DMS153 treated with DMSO at 0.1 percent for 48 hours (cell line): ENCODE results near the gene SUFU.

Experiments
- DNase-seq: peaks from one replicate; lab custom pipeline; 2025; ENCODE audit not compliant: unreplicated experiment; lab: John Stamatoyannopoulos, UW

SUFU gene

DNA sequence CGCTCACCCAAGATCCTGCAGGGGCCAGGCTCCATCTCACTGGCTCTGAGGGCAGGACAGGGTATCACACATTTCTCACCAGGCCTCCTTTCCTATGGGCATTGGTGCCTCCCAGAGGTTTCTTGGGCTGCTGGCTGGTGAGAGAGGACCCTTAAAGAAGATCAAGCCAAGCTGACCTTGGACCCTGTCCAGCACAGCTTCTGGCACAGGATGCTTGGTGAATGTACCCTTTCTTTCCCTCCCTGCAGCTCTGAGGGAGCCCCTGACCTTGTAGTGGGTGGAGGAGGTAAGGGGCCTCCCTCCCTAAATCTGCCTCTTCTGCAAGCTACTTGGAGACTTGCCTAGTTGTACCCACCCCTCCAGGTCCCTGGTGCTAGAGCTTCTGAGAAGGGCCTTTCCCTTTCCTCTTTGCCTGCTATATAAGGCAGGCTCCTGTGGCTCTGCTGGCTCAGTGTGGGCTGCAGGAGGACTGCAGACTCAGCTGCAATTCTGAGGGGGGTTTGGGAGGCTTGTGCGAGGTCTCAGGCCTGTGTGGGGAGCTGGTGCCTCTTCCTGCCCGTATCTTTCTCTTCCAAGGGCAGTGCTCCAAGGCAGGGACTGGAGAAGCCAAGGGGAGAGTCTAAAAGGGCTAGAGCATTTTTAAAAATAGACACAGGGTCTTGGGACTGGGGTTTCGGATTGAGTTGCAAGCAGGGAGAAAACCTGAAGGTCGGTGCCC lies 128.8 kb downstream of the SUFU start:
- no peak for DNase-seq

DNA sequence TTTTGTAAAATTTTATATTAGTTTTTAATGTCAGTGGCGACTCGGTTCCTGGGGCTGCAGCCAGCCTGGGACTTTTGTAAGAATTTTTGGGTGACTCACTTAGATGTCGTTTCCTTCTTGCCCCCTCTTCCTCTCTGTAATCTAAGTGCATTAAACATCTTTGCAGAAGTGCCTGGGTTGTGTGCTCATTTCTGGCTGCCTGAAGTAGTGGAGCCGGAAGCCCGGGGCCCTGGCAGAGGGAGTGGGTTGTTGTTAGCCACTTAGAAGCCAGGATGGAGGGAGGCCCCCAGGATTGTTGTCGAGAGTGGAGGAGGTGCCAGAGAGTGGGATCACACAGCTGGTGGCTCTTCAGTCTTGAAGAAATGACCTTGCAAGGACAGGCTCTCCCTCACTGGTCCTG lies 129.5 kb downstream of the SUFU start:
- no peak for DNase-seq

DNA sequence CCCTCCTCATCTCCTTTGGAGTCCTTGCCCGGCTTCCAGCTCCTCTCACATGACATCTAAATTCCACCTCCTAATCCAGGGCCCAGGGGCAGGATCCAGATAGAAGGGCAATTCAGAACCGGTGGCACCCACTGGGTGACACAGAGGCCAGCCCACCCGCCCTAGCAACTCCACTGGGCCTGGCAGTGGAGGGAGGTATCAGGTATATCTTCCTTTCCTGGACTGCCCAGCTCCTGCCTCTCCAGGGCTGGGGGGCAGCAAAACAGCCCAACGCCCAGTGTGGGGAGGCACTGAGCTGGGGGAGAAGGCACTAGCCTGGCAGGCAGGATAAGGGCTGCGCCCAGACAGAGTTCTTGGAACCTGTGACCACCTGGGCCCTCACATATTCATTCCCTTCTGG lies 130.1 kb downstream of the SUFU start:
- no peak for DNase-seq

DNA sequence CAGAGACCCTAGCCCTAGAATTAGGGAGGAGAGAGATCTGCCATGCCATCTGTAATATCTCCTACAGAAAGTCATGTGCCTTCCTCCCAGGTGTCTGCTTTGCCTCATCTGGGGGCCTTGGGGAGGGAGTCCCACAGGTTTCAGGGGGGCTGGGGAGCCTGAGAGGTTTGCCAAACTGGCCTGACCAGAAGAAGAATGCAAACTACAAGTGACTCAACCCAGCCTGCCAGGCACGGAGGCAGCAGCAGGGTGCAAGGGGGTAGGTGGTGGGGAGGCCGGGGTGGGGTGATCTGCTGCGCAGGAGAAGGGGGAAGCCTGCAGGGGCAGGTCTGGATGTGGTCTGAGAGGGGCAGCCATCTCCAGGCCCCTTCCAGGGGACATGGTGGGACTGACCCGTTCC lies 130.9 kb downstream of the SUFU start:
- DNase-seq = no peak

DNA sequence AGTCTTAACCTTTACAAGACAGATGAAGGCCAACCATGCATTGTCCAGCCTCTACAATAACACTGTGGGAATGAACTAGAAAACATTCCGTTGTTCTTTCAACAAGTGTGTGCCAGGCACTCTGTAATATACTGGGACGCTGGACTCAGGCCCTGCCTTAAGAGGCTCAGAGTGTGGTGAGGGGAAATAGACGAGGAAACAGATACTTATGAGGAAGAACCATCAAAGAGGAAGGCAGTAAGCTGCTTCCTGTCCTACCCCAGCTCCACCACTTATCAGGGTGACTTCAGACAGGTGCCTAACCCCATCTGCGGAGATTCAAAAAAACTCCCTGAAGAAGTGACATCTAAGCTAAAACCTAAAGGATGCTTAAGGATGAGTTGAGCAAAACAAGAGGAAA lies 131.6 kb downstream of the SUFU start:
- no peak for DNase-seq

DNA sequence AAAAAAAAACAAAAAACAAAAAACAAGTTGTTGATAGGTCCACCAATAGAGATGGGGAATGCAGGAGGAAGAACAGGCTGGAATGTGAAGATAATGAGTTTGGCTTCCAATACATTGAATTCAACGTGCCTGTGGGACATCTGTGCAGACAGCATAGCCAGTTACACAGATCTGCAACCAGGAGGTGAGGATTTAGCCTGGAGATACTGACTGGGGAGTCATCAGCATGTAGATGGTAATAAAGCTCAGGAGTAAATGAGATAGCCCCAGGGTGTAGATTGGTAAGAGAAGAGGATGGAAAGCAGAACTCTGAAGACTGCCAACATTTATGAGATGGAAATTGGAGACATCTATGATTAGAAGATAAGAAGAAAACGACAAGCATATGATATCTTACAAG lies 135.8 kb downstream of the SUFU start:
- no peak for DNase-seq

DNA sequence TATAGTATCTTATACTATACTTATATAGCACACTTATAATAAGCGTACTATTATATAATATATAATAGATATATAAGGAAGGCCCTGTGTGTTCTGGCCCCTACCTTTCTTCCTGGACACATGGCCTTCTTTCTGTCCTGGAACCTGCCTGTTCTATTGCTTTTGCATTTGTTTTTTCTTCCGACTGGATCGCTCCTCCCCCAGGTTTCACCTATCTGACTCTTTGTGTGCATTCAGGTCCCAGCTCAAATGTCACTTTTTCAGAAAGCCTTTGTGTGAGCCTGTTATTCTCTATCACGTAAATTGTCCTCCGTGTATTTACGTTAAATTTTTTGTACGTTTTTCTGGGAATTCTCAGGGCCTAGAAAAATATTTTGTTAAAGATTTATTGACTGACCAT lies 137.6 kb downstream of the SUFU start:
- DNase-seq = peak; percentile 56

DNA sequence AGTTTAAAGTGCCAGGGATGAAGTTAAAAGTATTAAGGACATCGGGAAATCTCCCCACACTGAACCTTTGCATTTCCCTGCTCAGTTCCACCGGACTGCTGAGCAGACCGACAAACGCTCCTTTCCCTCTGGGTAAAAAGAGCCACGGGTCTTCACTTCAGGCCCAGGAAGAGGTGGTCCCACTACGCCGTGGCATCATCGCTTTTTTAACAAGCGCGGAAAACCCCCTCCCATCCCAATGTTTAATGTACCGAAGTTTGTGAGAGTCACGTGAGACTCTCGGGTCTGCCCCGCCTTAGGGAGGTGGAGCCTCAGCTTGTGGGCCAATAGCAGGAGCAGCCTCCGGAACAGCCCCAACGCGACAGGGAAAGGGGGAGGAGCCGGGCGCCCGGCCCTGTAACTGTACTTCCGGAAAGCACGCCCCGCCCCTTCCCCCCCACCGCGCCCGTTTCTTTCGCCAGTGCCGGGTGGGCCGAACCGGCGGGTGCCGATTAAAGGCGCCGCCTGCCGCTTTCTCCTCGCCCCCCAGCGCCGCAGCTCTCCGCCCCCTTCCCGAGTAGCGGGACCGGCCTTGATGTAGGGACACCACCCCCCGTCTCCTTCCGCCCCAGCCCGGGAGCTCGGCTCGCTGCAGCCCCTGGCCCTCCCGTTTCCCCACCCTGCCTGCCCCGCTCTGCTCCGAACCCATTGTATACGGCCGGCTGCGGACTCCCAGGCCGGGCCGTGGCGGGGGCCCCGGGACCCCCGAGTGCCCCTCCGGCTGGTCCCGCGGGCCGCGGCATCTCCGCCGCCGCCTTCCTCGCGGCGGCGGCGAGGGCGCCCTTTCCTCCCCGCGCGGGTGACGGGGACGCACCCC lies 138.3 kb downstream of the SUFU start:
- DNase-seq = peak; percentile 93

DNA sequence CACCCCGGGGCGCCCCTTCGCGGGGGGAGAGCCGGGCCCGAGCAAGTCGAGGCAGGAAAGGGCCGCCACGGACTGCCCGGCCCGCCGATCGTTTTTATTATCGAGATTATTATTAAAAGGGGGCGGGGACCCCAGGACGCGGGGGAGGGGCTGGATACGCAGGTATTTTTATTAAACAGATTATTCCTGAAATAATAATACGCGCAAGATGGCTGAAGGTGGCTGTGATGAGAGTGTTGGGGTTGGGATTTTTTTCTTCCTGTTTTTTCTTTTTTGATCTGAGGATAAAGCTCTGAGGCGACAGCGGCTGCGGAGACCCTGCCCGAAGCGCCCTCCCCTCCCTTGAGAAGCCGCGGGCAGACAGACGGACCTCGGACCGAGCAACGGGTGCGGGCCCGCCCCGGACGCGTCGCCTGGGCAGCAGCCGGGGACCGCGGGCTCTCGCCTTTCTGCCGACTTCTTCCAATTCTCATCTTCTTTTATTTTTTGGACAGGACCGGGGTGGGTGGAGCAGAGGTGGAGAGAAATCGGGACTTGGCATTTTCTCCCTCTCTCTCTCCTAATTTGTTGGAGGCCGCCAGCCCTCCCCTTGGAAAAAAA lies 139.1 kb downstream of the SUFU start:
- peak; percentile 18 for DNase-seq

DNA sequence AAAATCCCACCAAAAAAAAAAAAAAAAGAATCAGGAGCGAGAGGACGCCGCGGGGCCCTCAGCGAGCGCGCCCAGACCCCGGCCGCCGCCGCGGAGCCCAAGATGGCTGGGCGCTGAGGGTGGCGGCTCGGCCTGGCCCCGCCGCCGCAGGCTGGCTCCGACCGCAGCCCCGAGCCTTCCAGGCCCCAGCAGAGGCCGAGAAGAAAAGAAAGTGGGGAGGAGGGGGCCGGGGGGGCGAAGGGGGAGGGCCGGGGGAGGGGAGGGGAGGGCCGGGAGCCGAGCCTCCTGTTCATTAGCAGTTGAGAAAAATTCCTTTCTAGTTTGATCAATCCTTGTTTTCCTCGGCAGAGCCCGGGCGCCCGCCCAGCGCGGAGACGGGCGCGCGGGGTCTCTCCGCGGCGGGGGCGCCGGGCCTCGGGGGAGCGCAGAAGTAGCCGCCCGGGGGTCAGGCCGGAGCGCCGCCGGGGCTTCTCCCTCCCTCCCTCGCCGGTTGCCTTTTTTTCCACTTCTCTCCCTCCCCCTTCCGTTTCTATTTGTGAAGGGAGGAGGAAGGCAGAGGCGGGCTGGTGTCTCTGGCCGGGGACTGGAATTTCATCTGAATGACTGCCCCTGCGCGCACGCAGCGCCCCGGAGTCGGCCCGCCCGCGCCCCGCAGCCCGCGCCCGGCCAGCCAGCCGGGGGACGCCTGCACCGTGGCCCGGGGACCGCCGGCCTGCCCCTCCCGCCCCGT lies 139.7 kb downstream of the SUFU start:
- peak; percentile 26 for DNase-seq

DNA sequence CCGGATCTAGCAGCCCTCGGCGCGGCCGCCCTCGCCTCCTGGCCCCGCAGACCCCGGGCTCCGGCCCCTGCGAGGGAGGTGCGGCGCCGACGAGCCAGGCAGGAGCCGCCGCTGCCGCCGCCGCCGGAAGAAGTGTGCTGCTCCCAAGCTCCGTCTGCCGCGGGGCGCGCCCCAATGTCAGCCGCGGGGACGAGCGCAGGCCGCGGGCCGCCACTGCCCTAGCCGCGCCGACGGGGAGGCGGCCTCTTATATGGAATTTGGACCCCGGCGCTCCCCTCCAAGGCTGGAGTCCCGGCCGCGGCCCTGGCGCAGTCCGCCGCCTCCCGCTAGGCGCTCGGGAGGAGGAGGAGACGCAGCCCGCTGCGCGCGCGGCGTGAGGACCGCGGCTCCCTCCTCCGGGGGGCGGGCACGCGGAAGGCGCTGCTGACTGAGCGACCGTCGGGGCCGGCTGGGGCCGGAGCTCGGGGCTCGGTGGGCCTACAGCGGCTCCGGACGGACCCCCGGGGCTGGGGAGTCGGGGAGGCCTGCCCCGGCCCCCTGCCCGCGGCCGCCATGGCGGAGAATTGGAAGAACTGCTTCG lies 140.4 kb downstream of the SUFU start, which contains the start of gene TRIM8:
TRIM8 (plus strand) TSS at position 414 of the 580 bp plus-strand sequence; CDS start at position 553, 139 bp downstream.
- DNase-seq = peak; percentile 26

DNA sequence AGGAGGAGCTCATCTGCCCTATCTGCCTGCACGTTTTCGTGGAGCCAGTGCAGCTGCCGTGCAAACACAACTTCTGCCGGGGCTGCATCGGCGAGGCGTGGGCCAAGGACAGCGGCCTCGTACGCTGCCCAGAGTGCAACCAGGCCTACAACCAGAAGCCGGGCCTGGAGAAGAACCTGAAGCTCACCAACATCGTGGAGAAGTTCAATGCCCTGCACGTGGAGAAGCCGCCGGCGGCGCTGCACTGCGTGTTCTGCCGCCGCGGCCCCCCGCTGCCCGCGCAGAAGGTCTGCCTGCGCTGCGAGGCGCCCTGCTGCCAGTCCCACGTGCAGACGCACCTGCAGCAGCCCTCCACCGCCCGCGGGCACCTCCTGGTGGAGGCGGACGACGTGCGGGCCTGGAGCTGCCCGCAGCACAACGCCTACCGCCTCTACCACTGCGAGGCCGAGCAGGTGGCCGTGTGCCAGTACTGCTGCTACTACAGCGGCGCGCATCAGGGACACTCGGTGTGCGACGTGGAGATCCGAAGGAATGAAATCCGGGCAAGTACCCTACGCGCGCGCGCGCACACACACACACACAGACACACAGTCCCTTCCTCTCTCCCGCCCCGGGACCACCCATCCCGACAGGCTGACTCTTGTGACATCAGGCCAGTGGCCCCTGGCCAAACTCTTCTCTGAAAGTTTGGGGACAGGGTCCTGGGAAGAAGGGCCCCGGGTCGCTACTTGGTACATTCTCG lies 141.0 kb downstream of the SUFU start:
- peak; percentile 49 for DNase-seq

DNA sequence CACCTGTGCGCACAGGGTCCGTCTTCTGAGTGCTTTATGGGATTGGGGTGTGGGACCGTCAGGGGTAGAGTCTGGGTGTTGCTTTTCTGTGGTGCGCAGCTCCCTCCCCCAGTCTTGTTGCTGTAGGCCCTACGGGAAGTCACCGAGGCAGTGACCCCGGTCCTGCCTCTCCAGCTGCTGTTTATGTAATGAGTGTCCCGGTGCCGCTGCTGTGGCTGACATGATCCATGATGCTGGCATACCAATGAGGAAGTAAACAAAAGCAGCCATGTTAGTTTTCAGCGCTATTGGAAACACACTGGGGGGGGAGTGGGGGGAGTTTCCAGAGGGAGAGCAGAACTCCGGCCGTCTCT lies 141.6 kb downstream of the SUFU start:
- DNase-seq = peak; percentile 61

DNA sequence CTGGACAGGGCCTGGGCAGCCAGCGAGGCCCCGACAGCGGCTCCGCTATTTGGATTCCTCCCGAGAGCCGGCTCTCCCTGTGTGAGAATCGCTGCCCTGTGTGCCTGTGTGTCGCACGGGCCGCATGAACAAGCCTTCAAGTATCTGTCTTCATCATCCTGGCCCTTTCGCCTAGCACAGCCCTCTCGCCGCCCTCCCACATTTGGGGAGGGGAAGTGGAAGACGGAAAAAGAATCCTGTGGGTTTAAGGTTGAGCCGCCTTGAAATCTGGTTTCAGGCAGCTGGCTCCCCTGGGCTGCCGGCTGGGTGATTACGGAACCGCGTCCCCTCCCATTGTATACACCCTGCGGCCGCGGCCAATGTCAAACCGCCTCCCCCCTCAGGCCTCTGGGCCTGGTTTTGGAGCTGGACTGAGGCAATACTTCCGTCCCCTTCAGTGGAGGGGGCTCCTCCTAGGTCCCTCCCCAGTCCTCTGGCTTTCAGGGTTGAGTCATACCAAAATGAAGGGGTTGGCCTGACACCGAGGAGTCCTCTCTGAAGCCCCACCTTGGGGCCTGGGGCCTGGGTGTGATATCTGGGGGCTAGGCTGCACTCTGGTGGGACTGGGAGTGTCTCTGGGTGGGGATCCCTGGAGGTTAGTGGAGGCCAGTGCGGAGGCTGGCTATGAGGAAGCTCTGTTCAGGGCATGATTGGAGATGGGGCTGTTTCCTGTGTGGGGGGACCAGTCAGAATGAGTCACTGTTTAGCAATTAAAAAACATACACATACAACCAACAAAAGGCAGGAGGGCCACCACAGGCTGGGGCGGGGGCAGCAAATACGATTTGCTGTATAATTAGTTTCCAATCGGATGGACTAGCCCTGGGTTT lies 142.2 kb downstream of the SUFU start:
- DNase-seq = peak; percentile 61

DNA sequence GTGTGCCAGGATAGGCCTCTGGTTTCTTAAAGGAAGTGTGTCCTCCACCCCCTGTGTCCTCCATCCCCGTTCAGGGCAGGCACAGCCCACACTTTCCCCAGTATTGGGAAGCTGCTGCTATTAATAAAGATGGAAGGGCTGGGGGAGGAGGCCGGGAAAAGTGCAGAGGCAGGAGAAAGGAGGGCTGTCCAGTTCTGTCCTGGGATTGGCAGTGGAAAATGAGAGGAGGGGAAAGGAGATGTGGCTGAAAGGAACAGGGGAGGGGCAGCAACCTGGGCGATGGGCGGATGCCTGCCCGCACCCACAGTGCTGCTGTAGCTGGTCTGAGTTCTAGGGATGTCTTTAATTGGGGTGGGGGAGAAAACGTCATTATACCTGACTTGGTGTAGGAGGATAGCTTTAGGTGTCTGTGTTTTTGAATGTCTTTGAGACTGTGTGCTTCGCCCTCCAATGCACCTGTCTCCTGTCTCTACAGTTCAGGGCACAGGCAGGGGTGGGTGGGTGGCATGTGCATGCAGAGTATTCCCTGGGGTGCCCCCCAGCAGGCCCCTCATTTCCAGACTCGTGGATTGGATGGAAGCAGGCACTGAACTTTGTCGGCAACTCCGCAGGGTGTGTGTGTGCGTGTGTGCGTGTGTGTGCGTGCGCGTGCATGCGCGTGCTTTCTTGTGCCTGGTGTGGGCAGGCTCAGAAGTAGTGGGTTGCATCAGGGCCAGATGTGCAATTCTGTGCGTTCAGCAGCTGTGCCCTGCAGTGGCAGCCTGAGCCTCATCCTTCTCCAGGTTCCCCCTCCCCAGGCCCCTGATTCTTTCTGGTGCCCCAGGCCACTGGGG lies 143.1 kb downstream of the SUFU start:
- no peak for DNase-seq

DNA sequence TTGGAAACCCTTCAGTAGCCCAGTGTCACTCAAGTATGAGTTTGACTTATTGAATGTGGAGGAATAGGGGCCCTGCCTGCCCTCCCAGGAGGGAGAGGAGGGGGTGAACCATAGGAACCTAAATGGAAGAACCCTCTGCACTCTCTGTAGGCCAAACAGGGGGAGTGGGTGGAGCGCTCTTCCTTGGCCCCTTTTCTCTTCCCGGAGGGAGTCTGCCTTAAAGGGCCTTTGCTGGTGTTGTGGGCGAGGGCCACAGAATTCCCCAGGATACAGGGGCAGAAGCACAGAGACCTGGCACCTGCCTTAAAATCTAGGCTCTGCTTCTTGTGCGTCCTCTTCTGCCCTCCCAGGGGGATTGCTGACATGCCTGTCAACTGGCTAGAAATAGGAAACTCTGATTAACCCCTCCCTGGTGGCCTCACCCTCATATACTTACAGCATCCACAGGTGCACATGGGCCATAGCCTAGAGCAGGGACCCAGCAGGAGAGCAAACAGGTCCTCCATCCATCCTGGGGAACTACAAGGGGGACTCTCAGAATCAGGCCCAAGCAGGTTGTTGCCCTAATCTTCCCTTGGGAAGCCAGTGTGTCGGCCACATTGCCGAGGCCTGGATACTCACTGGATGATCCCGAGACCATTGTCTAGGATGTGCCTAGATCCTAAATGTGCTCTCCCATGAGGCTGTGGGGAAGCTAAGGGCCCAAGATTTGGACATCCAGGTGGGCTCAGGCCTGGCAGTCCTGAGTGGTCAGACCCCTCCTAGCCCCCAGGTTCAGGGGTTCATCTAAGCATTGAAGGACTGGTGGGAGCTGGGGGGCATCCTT lies 143.9 kb downstream of the SUFU start:
- DNase-seq = no peak

DNA sequence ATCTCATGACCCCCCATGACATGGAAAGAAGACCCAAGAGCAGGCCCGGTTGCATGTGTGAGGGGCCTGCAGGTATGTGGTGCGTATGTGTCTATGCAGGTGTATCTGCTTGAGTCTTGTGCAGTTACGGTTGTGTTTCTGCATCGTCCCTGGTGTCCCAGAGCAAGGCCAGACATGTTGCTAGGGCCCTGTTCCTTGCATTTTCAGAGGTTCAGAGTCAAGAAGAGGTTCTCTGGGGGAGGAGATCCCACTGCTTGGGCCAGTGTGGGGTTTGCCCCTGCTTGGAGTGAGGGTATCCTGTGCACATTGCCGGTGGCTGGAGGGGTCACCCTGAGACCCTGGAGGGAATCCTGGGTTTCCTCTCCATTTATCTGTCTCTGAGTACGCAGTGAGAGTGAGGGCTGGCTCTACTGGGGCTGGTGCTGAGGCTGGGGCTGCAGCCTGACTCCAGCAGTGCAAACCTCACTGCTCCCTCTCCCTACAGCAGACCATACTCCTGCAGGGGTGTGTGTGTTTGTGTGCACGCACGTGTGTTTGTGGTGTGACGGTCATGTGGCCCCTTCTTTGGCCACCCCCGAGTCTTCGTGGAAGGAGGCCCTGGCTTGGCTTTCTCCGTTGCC lies 144.6 kb downstream of the SUFU start:
- DNase-seq = no peak
